Activated CD4-positive, alpha-beta T cell treated with anti-CD3 and anti-CD28 coated beads, Interleukin-2, amount 10 ng/mL, durations not matched to agents 24 days and 14 days (primary cell): ENCODE data around the gene GATAD2B. TPM values are rescaled to one million over a fixed set of nuclear protein-coding genes. Genes with fewer than 3 reads are reported as not detected.
A peak's percentile ranks its signal among the peaks of the same experiment; 100 is the strongest.

ENCODE experiments used
- DNase-seq: peaks from one replicate; pipeline ENCODE4 v3.0.0; 2022
- H3K27ac Mint-ChIP-seq: one replicate; pipeline ENCODE4 v1.8.0; 2022; ENCODE audit warnings: mild to moderate bottlenecking, mixed read lengths
- H3K27me3 Mint-ChIP-seq: one replicate; pipeline ENCODE4 v1.8.0; 2022; ENCODE audit warnings: mixed read lengths
- H3K36me3 Mint-ChIP-seq: one replicate; pipeline ENCODE4 v1.8.0; 2022; ENCODE audit warnings: low read depth, mild to moderate bottlenecking, mixed read lengths
- H3K4me1 Mint-ChIP-seq: one replicate; pipeline ENCODE4 v1.8.0; 2021; ENCODE audit warnings: mixed read lengths
- H3K4me3 Mint-ChIP-seq: one replicate; pipeline ENCODE4 v1.8.0; 2022; ENCODE audit warnings: mild to moderate bottlenecking, moderate library complexity, mixed read lengths
- H3K9me3 Mint-ChIP-seq: one replicate; pipeline ENCODE4 v1.8.0; 2021; ENCODE audit warnings: mixed read lengths
- intact Hi-C: fragments of 100-400 bp; cut with micrococcal nuclease; formaldehyde crosslinking; loops from one replicate; pipeline ENCODE4 v1.15.1; 2023
- total RNA-seq: library from RNA; stranded (reverse); gene quantifications from 2 replicates; pipeline ENCODE4 v1.2.3, GENCODE V29; 2022

Gene GATAD2B
- total RNA-seq, 1 donor from 2014 or later, result 68.8 TPM

DNA sequence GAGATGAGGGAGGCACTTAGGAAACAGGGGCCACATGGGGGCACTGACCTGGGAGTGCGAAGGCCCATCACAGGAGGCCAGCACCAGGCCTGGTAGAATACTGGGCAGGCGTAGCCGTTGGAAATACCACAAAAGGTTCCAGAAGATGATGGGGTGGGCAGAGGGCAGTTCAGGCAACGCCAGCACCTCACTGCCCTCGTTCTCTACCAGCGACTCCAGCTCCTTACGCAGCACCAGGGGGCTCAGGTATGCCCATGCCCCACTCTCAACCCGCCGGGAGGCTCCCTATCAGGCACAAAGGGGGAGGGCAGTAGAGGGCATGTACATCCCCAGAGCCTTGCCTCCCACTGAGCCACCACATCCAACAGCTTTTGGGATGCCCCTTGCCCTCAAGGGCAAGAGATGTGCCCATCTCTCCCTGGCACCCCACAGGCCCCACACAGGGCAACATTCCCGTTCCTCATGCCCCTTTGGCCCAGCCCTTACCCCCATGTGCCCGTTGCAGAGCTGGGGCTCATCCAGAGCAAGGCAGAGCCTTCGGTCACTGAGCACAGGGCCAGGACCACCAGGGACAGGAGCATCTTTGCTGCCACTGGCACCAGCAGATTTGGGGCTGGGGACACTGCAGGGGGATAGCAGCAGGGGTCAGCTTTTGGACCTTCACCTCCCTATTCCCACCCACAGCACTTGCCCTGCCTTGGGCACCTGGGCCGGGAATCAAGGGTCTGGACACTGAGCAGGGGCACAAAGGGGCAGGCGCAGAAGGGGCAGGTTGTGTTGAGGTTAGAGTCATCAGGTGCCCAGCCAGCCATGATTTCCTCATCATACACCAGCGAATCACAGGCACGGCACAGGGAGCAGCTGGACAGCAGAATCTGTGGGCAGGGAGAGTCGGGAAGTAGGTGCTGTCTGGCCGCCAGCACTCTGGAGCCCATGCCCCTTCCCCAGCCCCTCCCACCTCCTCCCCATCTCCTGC is 9.7 kb upstream of the GATAD2B start:
- intact Hi-C loops, result no loop called here
- no peaks in the 10 kb centered on the region for H3K27me3 Mint-ChIP-seq
- H3K4me3 Mint-ChIP-seq, result no peak overlapping the region
- H3K36me3 Mint-ChIP-seq, result peaks cover 69% of the 10 kb centered on the region
- H3K4me1 Mint-ChIP-seq, result peaks cover 7% of the 10 kb centered on the region
- no peaks in the 10 kb centered on the region for H3K9me3 Mint-ChIP-seq
- DNase-seq, result no peak
- H3K27ac Mint-ChIP-seq, result no peak overlapping the region

- Mint-ChIP-seq H3K27ac (no peak overlapping the region), H3K27me3 (no peaks in the 10 kb centered on the region), H3K36me3 (peaks cover 49% of the 10 kb centered on the region)
Observed at GRCh38 chr1:153929981-153930948, 7.5 kb upstream of the GATAD2B start.

GRCh38 chr1:153929426-153929825 is 6.7 kb upstream of the GATAD2B start:
- peaks cover 42% of the 10 kb centered on the region for H3K36me3 Mint-ChIP-seq
- no peak for DNase-seq
- peaks cover 9% of the 10 kb centered on the region for H3K4me1 Mint-ChIP-seq

More at GRCh38 chr1:153929981-153930948, 7.5 kb upstream of the GATAD2B start:
- no peaks in the 10 kb centered on the region for H3K9me3 Mint-ChIP-seq
- H3K4me3 Mint-ChIP-seq, result no peak overlapping the region
- H3K4me1 Mint-ChIP-seq, result peaks cover 7% of the 10 kb centered on the region
- intact Hi-C loops, result no loop called here
- DNase-seq, result no peak

DNA sequence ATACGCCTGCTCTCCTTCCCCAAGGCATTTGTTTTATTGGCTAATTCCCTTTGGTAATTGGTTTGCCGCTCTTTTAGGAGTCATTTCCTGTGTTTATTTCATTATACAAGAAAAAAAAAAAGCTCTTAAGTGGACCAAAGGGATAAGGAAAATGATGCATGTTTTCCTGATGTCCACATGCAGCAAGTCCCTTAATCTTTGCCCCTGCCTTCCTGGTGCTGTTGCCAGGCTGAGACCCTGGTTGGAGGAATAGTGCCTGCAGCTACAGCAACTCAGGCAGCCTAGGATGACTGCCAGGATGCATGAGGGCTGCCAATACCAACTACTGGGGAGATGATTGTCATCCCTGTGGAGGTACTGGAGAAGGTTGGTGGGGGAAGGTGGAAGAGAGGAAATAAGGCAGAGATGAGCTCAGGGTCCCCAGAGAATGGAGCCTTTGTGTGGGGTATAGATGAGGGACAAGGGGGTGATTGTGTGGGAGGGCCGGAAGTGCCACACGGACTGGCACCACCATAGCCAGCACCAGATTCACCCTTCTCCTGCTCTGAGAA is 6.1 kb upstream of the GATAD2B start:
- intact Hi-C loops, result no loop called here
- DNase-seq, result no peak
- H3K4me3 Mint-ChIP-seq, result no peak overlapping the region
- H3K4me1 Mint-ChIP-seq, result peaks cover 9% of the 10 kb centered on the region
- H3K27me3 Mint-ChIP-seq, result no peaks in the 10 kb centered on the region
- H3K27ac Mint-ChIP-seq, result peak overlapping the region; percentile 53
- H3K36me3 Mint-ChIP-seq, result peaks cover 36% of the 10 kb centered on the region
- H3K9me3 Mint-ChIP-seq, result no peaks in the 10 kb centered on the region

More at GRCh38 chr1:153929426-153929825, 6.7 kb upstream of the GATAD2B start:
- Mint-ChIP-seq H3K4me3 (no peak overlapping the region), H3K27ac (peak overlapping the region; percentile 53), H3K9me3 (no peaks in the 10 kb centered on the region), H3K27me3 (no peaks in the 10 kb centered on the region)
- intact Hi-C loops, result no loop called here

GRCh38 chr1:153928245-153928644 is 5.5 kb upstream of the GATAD2B start:
- intact Hi-C loops, result no loop called here
- Mint-ChIP-seq H3K9me3 (no peaks in the 10 kb centered on the region), H3K27me3 (no peaks in the 10 kb centered on the region), H3K36me3 (peaks cover 32% of the 10 kb centered on the region), H3K4me3 (no peak overlapping the region), H3K4me1 (peaks cover 11% of the 10 kb centered on the region), H3K27ac (peak overlapping the region; percentile 48)
- no peak for DNase-seq

DNA sequence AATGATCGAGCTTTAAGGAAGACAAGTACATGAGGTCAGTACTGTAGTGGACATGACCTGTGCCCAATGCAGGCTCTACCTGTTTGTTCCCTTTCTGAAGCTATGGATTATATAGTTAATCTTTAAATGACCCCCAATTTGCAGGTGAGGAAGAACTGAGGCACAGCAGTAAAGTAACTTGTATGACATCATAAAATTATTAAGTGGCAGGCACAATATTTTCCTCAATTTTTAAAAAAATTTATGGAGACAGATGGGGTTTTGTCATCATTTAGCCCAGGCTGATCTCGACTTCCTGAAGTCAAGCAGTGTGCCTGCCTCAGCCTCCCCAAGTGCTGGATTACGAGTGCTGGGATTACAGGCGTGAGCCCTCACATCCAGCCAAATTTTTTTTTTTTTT is 3.6 kb upstream of the GATAD2B start:
- H3K27me3 Mint-ChIP-seq, result peaks cover 2% of the 10 kb centered on the region
- intact Hi-C loops, result no loop called here
- H3K9me3 Mint-ChIP-seq, result no peaks in the 10 kb centered on the region

GRCh38 chr1:153922076-153922971 is 448 bp downstream of the GATAD2B start:
- intact Hi-C loops, result loop anchor here (2.0 to 5.0 kb wide), 4 partner anchors 35 to 260 kb away; partner anchors contain the start of gene RAB13
- peaks cover 2% of the 10 kb centered on the region for H3K27me3 Mint-ChIP-seq
- peak overlapping the region; percentile 86 for H3K4me3 Mint-ChIP-seq
- DNase-seq, result no peak
- H3K27ac Mint-ChIP-seq, result peak overlapping the region; percentile 98
- peaks cover 21% of the 10 kb centered on the region for H3K36me3 Mint-ChIP-seq
- H3K9me3 Mint-ChIP-seq, result no peaks in the 10 kb centered on the region
- peaks cover 39% of the 10 kb centered on the region for H3K4me1 Mint-ChIP-seq

More for the DNA sequence above, 3.6 kb upstream of the GATAD2B start:
- Mint-ChIP-seq H3K27ac (no peak overlapping the region), H3K36me3 (peaks cover 27% of the 10 kb centered on the region), H3K4me3 (no peak overlapping the region), H3K4me1 (peaks cover 16% of the 10 kb centered on the region)
- no peak for DNase-seq

GRCh38 chr1:153921803-153922075 is 1.0 kb downstream of the GATAD2B start:
- Mint-ChIP-seq H3K27me3 (peaks cover 2% of the 10 kb centered on the region), H3K27ac (peak overlapping the region; percentile 98), H3K36me3 (peaks cover 21% of the 10 kb centered on the region), H3K9me3 (no peaks in the 10 kb centered on the region), H3K4me1 (peaks cover 39% of the 10 kb centered on the region), H3K4me3 (peak overlapping the region; percentile 86)
- intact Hi-C loops, result loop anchor here (2.0 to 5.0 kb wide), 5 partner anchors 34 to 261 kb away; partner anchors contain the start of gene RAB13
- DNase-seq, result peak; percentile 75

DNA sequence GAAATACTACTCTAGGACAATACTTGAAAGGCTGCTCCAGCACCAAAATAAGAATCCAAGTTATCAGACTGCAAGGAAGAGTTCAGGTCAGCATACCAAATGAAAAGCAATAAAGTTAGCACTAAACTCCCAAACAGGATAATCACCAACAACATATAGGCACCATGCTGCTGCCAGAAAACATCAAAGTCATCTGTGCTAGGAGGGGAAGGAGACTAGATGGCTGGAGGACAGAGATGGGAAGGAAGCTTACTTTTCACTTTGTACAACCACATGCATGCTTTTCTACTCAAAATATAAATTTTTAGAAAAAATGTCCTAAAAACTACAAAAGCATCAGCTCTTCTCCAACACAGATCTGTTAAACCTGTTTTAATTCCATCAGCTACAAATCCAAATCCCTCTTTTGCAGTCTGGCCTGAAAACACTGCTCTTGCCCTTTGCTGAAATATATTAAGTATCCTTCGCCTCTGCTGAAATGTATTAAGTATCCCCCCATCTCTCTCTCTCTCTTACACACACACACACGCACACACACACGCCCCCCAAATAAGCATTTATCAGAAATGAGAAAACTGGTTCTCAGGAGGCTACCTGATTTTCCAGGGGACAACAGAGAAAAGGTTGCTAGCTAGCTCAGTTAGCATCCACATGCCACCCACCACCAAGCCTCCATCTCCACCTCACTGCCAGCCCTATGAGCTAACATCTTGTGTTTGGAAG is 1.5 kb downstream of the GATAD2B start:
- Mint-ChIP-seq H3K36me3 (peaks cover 22% of the 10 kb centered on the region), H3K9me3 (no peaks in the 10 kb centered on the region), H3K4me3 (peak overlapping the region; percentile 86), H3K4me1 (peaks cover 40% of the 10 kb centered on the region), H3K27ac (peak overlapping the region; percentile 98), H3K27me3 (peaks cover 2% of the 10 kb centered on the region)
- DNase-seq, result no peak
- intact Hi-C loops, result loop anchor here (2.0 to 5.0 kb wide), 2 partner anchors 34 to 124 kb away; no protein-coding TSS in a partner anchor

- intact Hi-C loops, result loop anchor here (1.0 to 5.0 kb wide), 3 partner anchors 33 to 123 kb away; no protein-coding TSS in a partner anchor
- Mint-ChIP-seq H3K4me1 (peaks cover 43% of the 10 kb centered on the region), H3K4me3 (peak overlapping the region; percentile 86), H3K27me3 (peaks cover 2% of the 10 kb centered on the region), H3K36me3 (peaks cover 27% of the 10 kb centered on the region), H3K27ac (peak overlapping the region; percentile 98), H3K9me3 (no peaks in the 10 kb centered on the region)
- DNase-seq, result peak; percentile 79
Observed at GRCh38 chr1:153919876-153920852, 2.6 kb downstream of the GATAD2B start.

DNA sequence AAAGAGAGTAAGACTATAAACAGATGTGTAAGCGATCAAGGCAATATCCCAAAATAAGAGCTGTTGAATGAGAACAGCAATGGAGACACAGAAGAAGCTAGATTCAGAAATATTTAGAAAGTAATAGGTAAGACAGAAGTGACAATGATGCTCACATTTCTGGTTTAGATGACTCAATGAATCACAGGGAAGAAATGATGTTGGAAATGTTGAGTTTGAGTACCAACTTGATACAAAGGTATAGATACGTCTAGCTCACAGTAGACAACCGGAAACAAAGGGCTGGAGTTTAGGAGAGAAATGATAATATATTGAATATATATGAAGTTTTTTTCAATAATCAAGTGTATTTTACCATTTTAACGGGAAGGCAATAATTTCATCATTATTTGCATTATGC is 6.5 kb downstream of the GATAD2B start:
- no peaks in the 10 kb centered on the region for H3K9me3 Mint-ChIP-seq
- H3K27ac Mint-ChIP-seq, result no peak overlapping the region
- H3K4me3 Mint-ChIP-seq, result no peak overlapping the region

More for the DNA sequence above, 6.5 kb downstream of the GATAD2B start:
- H3K27me3 Mint-ChIP-seq, result no peaks in the 10 kb centered on the region
- intact Hi-C loops, result no loop called here
- peaks cover 37% of the 10 kb centered on the region for H3K4me1 Mint-ChIP-seq
- DNase-seq, result no peak
- H3K36me3 Mint-ChIP-seq, result peaks cover 30% of the 10 kb centered on the region
